Stimulated activated CD8-positive, alpha-beta memory T cell treated with anti-CD3 and anti-CD28 coated beads, Interleukin-7, amount 100 ng/mL, for 48 hours (primary cell): ENCODE data around the gene LRTM2.

Source experiments
- DNase-seq, 2 donors: peaks; one replicate each; pipeline ENCODE4 v3.0.0-alpha.2; 2020; ENCODE audit warnings: low read depth in 1 of 2; ENCODE audit errors: extremely low read depth in 1 of 2

The LRTM2 gene

GRCh38 chr12:1797011-1797901 lies 23.1 kb upstream of the LRTM2 start:
- DNase-seq, result peak in 1 of 2 donors; percentile 36

DNA sequence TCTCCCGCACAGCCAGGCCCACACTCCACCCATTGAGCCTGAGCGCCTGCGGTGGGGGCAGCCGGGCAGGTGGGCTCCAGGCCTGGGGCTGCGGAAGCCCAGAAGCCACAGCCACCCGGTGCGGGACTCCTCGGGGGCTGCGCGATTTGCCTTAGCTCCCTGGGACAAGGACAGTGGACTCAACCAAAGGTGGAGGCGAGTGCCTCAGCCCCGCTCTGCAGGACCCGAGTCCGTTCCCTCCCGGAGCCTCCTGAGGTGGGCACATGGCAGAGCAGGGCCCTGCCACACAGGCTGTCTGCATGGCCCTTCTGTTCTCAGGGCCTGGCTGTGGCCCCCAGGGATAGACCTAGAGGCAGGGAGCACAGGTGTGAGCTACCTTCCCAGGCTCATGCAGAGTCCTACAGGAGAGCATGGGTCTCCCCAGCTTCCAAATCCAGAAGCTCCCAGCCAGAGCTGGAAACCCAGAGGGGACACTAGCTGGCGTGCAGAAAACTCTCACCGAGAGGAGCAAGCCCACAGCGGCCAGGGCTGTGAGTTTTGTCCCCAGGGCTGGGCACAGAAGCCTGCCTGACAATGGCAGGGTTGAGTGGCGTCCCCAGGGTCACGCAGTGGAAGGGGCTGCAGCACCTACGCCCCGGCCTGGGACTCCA lies 22.2 kb upstream of the LRTM2 start:
- no peak for DNase-seq

DNA sequence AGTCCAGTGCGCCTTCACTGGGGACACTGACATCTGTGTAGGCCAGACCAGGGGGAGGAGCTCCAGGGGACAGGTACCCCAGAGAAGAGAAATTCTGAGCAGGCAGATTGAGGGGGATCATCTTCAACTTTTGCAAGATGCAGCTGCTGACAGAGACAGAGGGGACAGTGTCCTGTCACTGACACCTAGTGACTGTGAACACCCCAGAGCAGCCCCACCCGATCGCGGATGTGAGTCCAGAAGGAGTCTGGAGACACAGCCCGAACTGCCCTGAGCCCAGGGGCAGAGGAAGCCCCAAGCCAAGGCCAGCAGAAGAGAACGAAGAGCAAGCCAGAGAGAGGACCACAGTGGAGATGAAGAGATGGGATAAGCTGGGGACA lies 21.7 kb upstream of the LRTM2 start:
- no peak for DNase-seq

DNA sequence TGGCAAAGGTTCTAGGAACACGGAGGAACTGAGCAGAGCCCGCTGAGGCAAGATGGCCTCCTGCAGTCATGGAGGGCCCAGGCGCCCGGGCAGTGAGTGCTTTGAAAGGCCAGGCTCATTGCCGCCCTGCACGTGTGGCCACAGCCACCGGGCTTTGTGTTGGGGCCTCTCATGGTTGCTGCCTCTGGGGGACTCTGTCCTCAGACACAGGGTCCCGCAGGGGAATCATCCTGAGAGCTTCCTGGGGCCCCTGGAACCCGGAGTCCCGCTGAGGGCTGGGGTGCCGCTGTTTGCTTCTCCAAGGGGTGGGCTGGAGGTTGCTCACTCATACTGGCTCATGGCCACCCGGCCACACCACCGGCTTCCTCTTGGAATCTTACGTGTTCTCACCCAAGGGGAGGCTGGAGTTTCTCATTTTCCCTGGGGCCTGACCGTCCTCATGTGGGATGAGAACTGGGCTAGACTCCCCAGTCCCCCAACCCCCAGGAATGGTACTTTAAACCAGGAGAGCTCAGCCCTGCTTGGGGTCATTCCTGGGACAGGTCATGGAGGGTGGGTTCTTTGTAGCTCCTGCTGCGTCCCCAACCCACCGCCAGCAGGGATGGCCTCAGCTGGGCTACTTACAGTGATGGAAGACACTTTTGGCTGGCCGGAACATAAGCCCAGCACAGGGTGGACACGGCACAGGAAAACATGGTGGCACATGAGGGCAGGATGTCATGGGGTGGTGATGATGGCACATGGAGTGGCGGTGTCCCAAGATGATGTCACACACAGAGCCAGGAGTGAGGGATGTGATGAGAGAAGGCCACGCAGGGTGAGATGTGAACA lies 21.1 kb upstream of the LRTM2 start:
- no peak for DNase-seq

DNA sequence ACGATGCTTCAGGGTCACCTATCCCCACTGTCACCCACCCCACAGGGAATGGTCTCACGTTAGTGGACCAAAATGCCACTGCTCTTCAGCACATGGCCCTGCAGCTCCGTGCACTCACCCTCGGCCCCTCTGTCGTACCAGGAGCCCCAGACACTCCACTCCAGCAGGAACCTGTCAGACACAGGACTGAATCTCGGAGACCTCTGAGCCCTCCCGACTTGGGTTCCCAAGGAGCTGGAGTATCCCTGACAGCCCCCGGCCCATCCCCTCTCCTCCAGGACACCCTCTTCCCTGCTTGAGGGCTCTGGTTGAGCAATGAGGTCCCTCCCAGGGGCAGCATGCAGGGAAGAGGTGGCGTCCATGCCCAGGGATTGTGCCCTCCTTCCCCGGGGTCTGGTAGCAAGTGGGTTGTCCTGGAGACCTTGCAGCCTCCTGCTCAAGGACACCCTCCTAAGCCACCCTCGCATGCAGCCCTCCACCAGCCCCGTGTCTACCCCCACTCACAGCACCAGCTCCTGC lies 20.4 kb upstream of the LRTM2 start:
- no peak for DNase-seq

DNA sequence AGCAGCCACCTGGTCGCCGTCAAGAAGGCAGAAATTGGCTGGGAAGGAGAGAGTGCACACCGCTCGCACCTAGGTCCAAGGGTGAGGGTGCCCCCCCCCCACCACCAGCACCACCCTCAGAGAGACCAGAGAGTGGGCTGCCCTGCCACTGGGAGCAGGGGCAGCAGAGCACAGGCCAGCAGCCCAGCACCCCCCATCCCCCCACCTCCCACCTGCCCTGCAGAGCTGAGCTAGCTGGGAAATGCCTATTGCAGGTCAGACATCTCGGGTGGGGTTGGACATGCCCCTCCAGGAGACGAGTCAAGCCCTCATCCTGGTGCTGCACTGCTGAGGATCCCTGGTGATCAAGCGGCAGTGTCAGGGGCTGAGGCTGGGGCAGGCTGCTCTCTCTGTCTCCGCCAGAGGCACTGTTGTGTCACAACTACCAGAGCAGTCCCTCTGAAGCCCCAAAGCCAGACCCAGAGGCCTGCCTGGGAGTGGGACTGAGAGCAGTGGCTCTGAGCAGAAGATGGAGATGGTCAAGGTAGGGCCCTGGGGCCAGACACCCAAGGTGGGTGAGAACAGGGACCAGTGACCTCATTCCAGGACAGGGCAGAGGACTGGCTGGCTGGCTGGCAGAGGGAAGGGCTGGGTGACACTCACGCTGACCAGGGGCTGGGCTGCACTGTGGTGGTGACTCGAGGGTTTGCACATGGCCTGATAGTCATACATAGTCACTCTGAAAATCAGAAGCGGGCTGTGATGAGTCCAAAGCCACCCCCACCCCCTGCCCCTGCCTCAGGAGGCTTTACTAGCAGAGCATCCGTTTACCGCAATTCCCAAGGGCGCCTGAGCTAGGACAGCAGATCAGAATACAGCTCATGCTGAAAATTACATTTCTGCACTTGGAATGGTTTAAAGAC lies 19.7 kb upstream of the LRTM2 start:
- DNase-seq, result no peak

- DNase-seq, result no peak
Observed at GRCh38 chr12:1801303-1801975, 18.9 kb upstream of the LRTM2 start.

DNA sequence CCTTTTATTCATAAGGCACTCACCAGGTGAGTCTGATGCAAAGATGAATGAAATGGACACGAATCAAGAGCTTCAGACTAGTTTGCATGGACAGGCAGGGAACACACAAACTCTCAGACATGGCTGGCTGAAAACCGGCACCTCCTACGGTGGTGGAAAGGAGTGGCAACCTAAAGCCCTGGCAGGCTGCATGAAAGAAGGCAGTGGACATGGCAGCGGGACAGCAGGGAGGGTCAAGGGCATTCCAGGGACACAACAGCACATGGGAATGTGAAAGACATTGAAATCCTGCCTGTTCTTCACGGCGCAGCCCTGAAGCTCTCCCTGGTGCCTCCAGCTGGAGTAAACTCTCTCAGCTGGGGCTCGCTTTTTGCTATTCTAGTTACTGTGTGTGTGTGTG lies 16.6 kb upstream of the LRTM2 start:
- DNase-seq, result no peak

DNA sequence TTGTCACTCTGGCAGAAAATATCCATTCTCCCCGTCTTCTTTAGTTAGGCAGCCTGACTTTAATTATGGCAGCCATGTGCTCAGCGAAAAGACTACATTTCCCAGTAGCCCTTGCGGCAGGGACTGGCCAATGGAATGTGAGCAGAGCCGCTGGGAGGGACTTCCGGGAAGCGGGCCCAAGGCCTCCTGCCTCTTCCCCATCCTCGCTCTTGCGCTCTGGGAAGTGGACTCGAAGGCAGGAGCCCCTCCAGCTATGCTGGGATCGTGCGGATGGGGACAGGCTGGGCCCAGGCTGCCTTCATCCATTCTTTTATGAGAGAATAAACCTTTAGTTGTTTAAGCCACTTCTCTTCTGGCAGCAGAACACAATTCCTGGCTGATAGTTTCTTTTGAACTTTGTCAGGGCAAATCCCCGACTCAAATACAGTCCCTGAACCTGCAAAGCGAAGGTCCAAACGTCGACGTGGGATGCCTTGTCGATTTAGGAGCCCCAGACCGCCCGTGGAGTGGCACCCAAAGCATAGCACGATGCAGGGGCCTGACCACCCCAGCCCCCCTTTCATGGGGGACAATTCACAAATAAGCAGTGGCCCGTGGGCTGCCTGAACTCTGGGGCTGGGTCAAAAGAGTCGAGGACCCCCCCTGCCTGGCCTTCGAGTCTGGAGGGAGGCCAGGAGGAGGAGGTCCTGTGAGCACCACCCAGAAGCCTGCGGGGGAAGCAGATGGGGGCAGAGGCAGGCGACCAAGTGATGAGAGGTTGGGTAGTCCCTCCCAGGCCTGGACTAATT lies 15.6 kb upstream of the LRTM2 start:
- peak; percentile 53 to 80 for DNase-seq

- DNase-seq, result no peak
Observed at GRCh38 chr12:1805441-1806081, 14.8 kb upstream of the LRTM2 start.

- DNase-seq, result no peak
Observed at GRCh38 chr12:1806301-1807086, 13.9 kb upstream of the LRTM2 start.

DNA sequence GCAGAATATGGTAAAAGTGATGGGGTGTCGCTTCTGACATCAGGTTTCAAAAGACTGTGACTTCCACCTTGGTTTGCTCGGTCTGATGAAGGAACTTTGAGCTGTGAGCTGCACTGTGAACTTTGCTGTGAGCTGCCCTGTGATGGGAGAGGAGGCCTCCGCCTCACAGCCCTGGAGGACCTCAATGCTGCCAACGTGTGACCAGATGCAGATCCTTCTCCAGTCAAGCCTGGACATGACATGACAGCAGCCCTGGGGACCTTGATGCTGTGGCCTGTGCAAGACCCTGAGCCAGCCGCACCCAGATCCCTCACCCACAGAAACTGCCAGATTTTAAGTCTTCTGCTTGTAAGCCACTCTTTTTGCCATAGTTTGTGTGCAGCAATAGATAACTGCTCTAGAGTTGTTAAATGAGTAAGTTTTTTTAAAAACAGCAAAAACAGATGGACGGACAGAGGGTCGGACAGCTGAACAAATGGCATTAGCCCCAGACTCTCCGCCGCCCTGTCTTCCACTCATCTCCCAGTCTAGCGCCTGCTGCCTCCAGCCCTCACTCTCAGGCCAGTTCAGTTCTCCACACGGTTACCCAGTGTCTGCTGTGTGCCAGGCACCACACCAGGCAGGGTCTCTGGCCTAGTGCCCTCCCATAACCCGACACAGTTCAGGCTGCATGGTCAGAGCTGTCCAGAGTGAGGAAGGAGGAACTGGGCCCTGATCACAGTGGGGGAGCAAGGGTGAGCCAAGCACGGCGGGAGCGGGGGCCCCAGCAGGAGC lies 13.1 kb upstream of the LRTM2 start:
- DNase-seq, result no peak

- DNase-seq, result no peak
Observed at GRCh38 chr12:1808036-1808797, 12.1 kb upstream of the LRTM2 start.

DNA sequence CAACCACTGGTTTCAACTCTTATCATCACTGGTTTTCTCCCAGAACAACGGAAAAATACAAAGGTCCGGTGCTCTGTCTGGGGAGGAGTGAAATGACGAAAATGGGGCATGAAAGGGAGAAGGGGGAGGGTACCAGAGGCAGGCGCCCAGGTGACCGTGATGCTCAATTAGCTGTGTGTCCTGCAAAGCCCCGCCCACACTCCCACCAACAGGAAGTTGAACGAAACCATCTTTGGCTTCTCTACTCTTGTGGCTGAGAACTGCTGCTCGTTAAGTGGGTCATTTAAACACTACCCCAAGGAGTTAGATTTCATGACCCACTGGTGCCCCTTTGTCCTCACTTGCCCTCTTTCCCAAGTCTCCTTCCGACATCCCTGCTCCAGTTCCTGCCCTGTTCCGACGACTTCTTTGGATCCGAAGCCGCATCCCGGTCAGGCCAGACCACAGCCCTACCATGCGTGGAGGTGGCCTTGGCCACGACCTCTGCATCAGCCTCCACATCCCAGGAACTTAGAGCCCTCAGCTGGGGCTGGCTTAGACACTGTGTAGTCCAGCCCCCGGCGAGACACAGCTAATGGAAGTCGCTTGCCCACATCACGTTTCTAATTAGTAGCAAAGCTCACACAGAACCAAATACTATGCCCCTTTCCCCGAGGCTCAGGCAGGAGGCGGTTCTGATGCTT lies 11.4 kb upstream of the LRTM2 start:
- DNase-seq, result no peak

- DNase-seq, result no peak
Observed at GRCh38 chr12:1809591-1810190, 10.7 kb upstream of the LRTM2 start.
